HFFc6 (cell line): ENCODE data around the gene RAB27A. TPM values are rescaled to one million over a fixed set of nuclear protein-coding genes. Genes with fewer than 3 reads are reported as not detected.
A peak's percentile ranks its signal among the peaks of the same experiment; 100 is the strongest.

Experiments
- DNase-seq: peaks from one replicate; pipeline ENCODE4 v3.0.0-alpha.2; 2018
- H3K27ac Mint-ChIP-seq: 2 replicates; pipeline ENCODE4 v1.8.0; 2020; ENCODE audit warnings: mild to moderate bottlenecking, mixed read lengths
- H3K27me3 Mint-ChIP-seq: 2 replicates; pipeline ENCODE4 v1.8.0; 2021; ENCODE audit warnings: mild to moderate bottlenecking, moderate library complexity, mixed read lengths; ENCODE audit not compliant: insufficient read depth
- H3K36me3 Mint-ChIP-seq: 2 replicates; pipeline ENCODE4 v1.8.0; 2021; ENCODE audit warnings: low read depth, mixed read lengths
- H3K4me1 Mint-ChIP-seq: 2 replicates; pipeline ENCODE4 v1.8.0; 2020; ENCODE audit warnings: low read depth, mixed read lengths
- H3K4me3 Mint-ChIP-seq: 2 replicates; pipeline ENCODE4 v1.8.0; 2020; ENCODE audit warnings: mild to moderate bottlenecking, moderate library complexity, mixed read lengths
- H3K9me3 Mint-ChIP-seq: 2 replicates; pipeline ENCODE4 v1.8.0; 2020; ENCODE audit warnings: mild to moderate bottlenecking, mixed read lengths
- CTCF ChIP-seq: fragments of 200-600 bp; sonication (generic); IDR thresholded peaks from 2 replicates; pipeline ENCODE4 v1.5.0; 2021; ENCODE audit warnings: antibody characterized with exemption, mild to moderate bottlenecking
- total RNA-seq, 6 experiments: library from RNA; stranded (reverse); fragmentation: NEBNext Ultra II Directional; extraction: Animal tissue kit (Norgen Biotek cat#: 25700); gene quantifications; 2 replicates in 1 of 6; 3 replicates in 5 of 6; pipeline ENCODE4 v1.2.3, GENCODE V29; 2021

Gene RAB27A
- total RNA-seq, 6 experiments from 2014 or later: 6.9 to 13.7 (median 13.0) TPM

GRCh38 chr15:55279746-55280351 is 9.8 kb downstream of the RAB27A start:
- no peaks in the 10 kb centered on the region for H3K36me3 Mint-ChIP-seq
- H3K27me3 Mint-ChIP-seq: peaks cover 5% of the 10 kb centered on the region; the same call in 1 of the 2 replicates
- H3K27ac Mint-ChIP-seq: peak overlapping the region; percentile 86

GRCh38 chr15:55279100-55279745 is 10.4 kb downstream of the RAB27A start:
- H3K9me3 Mint-ChIP-seq: no peaks in the 10 kb centered on the region
- no peak for DNase-seq
- peak overlapping the region; percentile 86 for H3K27ac Mint-ChIP-seq
- H3K4me3 Mint-ChIP-seq: no peak overlapping the region
- no peaks in the 10 kb centered on the region for H3K36me3 Mint-ChIP-seq
- no peak for TF ChIP-seq CTCF
- peaks cover 5% of the 10 kb centered on the region; the same call in 1 of the 2 replicates for H3K27me3 Mint-ChIP-seq
- peaks cover 51% of the 10 kb centered on the region for H3K4me1 Mint-ChIP-seq

More at GRCh38 chr15:55279746-55280351, 9.8 kb downstream of the RAB27A start:
- no peak for TF ChIP-seq CTCF
- Mint-ChIP-seq H3K4me3 (peak overlapping the region; percentile 30; the same call in 1 of the 2 replicates), H3K9me3 (no peaks in the 10 kb centered on the region), H3K4me1 (peaks cover 51% of the 10 kb centered on the region)
- DNase-seq: peak; percentile 85

GRCh38 chr15:55277715-55278114 is 11.9 kb downstream of the RAB27A start:
- no peaks in the 10 kb centered on the region for H3K9me3 Mint-ChIP-seq
- peaks cover 47% of the 10 kb centered on the region for H3K4me1 Mint-ChIP-seq
- peaks cover 5% of the 10 kb centered on the region; the same call in 1 of the 2 replicates for H3K27me3 Mint-ChIP-seq
- no peak overlapping the region for H3K4me3 Mint-ChIP-seq
- no peaks in the 10 kb centered on the region for H3K36me3 Mint-ChIP-seq
- DNase-seq: no peak
- TF ChIP-seq CTCF: no peak
- no peak overlapping the region for H3K27ac Mint-ChIP-seq

- TF ChIP-seq CTCF: no peak
- peaks cover 41% of the 10 kb centered on the region for H3K4me1 Mint-ChIP-seq
- no peak overlapping the region for H3K4me3 Mint-ChIP-seq
- no peaks in the 10 kb centered on the region for H3K9me3 Mint-ChIP-seq
- H3K27me3 Mint-ChIP-seq: peaks cover 5% of the 10 kb centered on the region; the same call in 1 of the 2 replicates
- H3K27ac Mint-ChIP-seq: no peak overlapping the region
- no peaks in the 10 kb centered on the region for H3K36me3 Mint-ChIP-seq
- DNase-seq: no peak
Observed at GRCh38 chr15:55277116-55277564, 12.5 kb downstream of the RAB27A start.

DNA sequence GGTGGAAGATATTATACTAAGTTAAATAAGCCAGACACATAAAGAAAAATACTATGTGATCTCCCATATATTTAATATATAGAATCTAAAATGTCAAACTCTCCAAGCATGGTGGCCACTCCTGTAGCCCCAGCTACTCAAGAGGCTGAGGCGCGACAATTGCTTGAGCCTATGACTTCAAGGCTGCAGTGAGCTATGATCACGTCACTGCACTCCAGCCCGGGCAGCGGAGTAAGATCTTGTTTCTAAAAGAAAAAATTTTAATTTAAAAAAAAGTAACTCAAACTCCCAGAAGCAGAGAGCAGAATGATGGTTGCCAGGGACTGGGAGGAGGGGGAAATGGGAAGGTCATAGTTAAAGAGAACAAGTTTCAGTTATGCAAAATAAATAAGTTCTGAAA is 13.3 kb downstream of the RAB27A start:
- H3K27ac Mint-ChIP-seq: no peak overlapping the region
- H3K4me1 Mint-ChIP-seq: peaks cover 33% of the 10 kb centered on the region
- H3K4me3 Mint-ChIP-seq: no peak overlapping the region
- no peaks in the 10 kb centered on the region for H3K36me3 Mint-ChIP-seq
- DNase-seq: no peak
- peaks cover 5% of the 10 kb centered on the region; the same call in 1 of the 2 replicates for H3K27me3 Mint-ChIP-seq
- no peak for TF ChIP-seq CTCF
- no peaks in the 10 kb centered on the region for H3K9me3 Mint-ChIP-seq
